H9 (cell line): ENCODE measurements around the gene RYR1. TPM values are rescaled to one million over a fixed set of nuclear protein-coding genes. Genes with fewer than 3 reads are reported as not detected.

Source experiments
- DNase-seq: peaks from one replicate; pipeline ENCODE4 v3.0.0-alpha.2; 2017
- H2AFZ ChIP-seq: one replicate; pipeline ENCODE4 v1.6.1; 2013; ENCODE audit warnings: mild to moderate bottlenecking, low read length, control low read depth, moderate library complexity
- H2AK5ac ChIP-seq: 2 replicates; pipeline ENCODE4 v1.6.1; 2013; ENCODE audit warnings: low read length, control low read depth, mixed read lengths; ENCODE audit not compliant: insufficient read length
- H2BK120ac ChIP-seq: one replicate; pipeline ENCODE4 v1.6.1; 2013; ENCODE audit warnings: low read depth, mild to moderate bottlenecking, low read length, control low read depth, inconsistent platforms; ENCODE audit not compliant: poor library complexity, severe bottlenecking
- H2BK12ac ChIP-seq: 2 replicates; pipeline ENCODE4 v1.6.1; 2013; ENCODE audit warnings: low read length, control low read depth, mixed read lengths, low read depth; ENCODE audit not compliant: insufficient read length
- H2BK15ac ChIP-seq: 2 replicates; pipeline ENCODE4 v1.6.1; 2013; ENCODE audit warnings: low read depth, low read length, control low read depth
- H2BK20ac ChIP-seq: one replicate; pipeline ENCODE4 v1.6.1; 2013; ENCODE audit warnings: low read depth, mild to moderate bottlenecking, low read length, control low read depth, inconsistent platforms; ENCODE audit not compliant: poor library complexity, severe bottlenecking
- H2BK5ac ChIP-seq: 2 replicates; pipeline ENCODE4 v1.6.1; 2013; ENCODE audit warnings: low read length, control low read depth, mixed read lengths; ENCODE audit not compliant: insufficient read length
- H3K14ac ChIP-seq: 2 replicates; pipeline ENCODE4 v1.6.1; 2013; ENCODE audit warnings: low read length, control low read depth; ENCODE audit not compliant: insufficient read depth
- H3K18ac ChIP-seq: 2 replicates; pipeline ENCODE4 v1.6.1; 2013; ENCODE audit warnings: low read depth, mild to moderate bottlenecking, mixed read lengths, low read length, control low read depth; ENCODE audit not compliant: insufficient read length
- H3K23ac ChIP-seq: 2 replicates; pipeline ENCODE4 v1.6.1; 2013; ENCODE audit warnings: low read length, control low read depth, mixed read lengths, low read depth; ENCODE audit not compliant: insufficient read length
- H3K23me2 ChIP-seq: 2 replicates; pipeline ENCODE4 v1.6.1; 2013; ENCODE audit warnings: low read depth, mild to moderate bottlenecking, mixed read lengths, low read length, control low read depth; ENCODE audit not compliant: insufficient read length, poor library complexity, severe bottlenecking
- H3K27ac ChIP-seq: 2 replicates; pipeline ENCODE4 v1.5.1; 2013; ENCODE audit warnings: low read length, control low read depth, mixed read lengths, low read depth; ENCODE audit not compliant: insufficient read length
- H3K27me3 ChIP-seq: 2 replicates; pipeline ENCODE4 v1.6.1; 2013; ENCODE audit warnings: low read length, control low read depth, inconsistent platforms; ENCODE audit not compliant: insufficient read depth
- H3K4ac ChIP-seq: 2 replicates; pipeline ENCODE4 v1.6.1; 2013; ENCODE audit warnings: low read depth, mild to moderate bottlenecking, control low read depth, inconsistent platforms, low read length, moderate library complexity
- H3K4me1 ChIP-seq: 2 replicates; pipeline ENCODE4 v1.6.1; 2013; ENCODE audit warnings: low read length, control low read depth, inconsistent platforms; ENCODE audit not compliant: insufficient read depth
- H3K4me2 ChIP-seq: 2 replicates; pipeline ENCODE4 v1.6.1; 2013; ENCODE audit warnings: low read length, control low read depth, mixed read lengths; ENCODE audit not compliant: insufficient read length, insufficient read depth
- H3K56ac ChIP-seq: 2 replicates; pipeline ENCODE4 v1.6.1; 2013; ENCODE audit warnings: low read depth, mild to moderate bottlenecking, mixed read lengths, low read length, control low read depth; ENCODE audit not compliant: insufficient read length
- H3K79me1 ChIP-seq: 2 replicates; pipeline ENCODE4 v1.6.1; 2013; ENCODE audit warnings: low read depth, mild to moderate bottlenecking, moderate library complexity, low read length, control low read depth, inconsistent platforms; ENCODE audit not compliant: insufficient read depth, poor library complexity, severe bottlenecking
- H3K79me2 ChIP-seq: 2 replicates; pipeline ENCODE4 v1.6.1; 2013; ENCODE audit warnings: low read length, control low read depth, inconsistent platforms; ENCODE audit not compliant: insufficient read depth
- H3K9ac ChIP-seq: 2 replicates; pipeline ENCODE4 v1.6.1; 2013; ENCODE audit warnings: low read length, control low read depth, mixed read lengths; ENCODE audit not compliant: insufficient read length; ENCODE audit errors: extremely low read depth
- H3K9me3 ChIP-seq: one replicate; pipeline ENCODE4 v1.6.1; 2013; ENCODE audit warnings: low read depth, low read length, inconsistent platforms; ENCODE audit not compliant: control insufficient read depth
- H3T11ph ChIP-seq: one replicate; pipeline ENCODE4 v1.6.1; 2013; ENCODE audit warnings: mild to moderate bottlenecking, low read length, control low read depth, inconsistent platforms
- H4K20me1 ChIP-seq: one replicate; pipeline ENCODE4 v1.6.1; 2013; ENCODE audit not compliant: control insufficient read depth, insufficient read length, insufficient read depth
- H4K5ac ChIP-seq: 2 replicates; pipeline ENCODE4 v1.6.1; 2013; ENCODE audit warnings: low read depth, mild to moderate bottlenecking, mixed read lengths, low read length, control low read depth; ENCODE audit not compliant: insufficient read length
- H4K8ac ChIP-seq: replicated peaks from 2 replicates; pipeline ENCODE4 v1.6.1; 2013; ENCODE audit warnings: low read length, control low read depth, mixed read lengths, low read depth; ENCODE audit not compliant: insufficient read length
- H4K91ac ChIP-seq: 2 replicates; pipeline ENCODE4 v1.6.1; 2013; ENCODE audit warnings: low read depth, mild to moderate bottlenecking, moderate library complexity, mixed read lengths, low read length, control low read depth; ENCODE audit not compliant: insufficient read length
- H3K27ac Mint-ChIP-seq, 3 experiments: 2 replicates in 2 of 3; 3 replicates in 1 of 3; pipeline ENCODE4 v1.8.0; 2020 to 2021; ENCODE audit warnings: mixed read lengths in 3 of 3, mild to moderate bottlenecking in 1 of 3, moderate library complexity in 1 of 3
- H3K27me3 Mint-ChIP-seq: 2 replicates; pipeline ENCODE4 v1.8.0; 2021; ENCODE audit warnings: low read depth, mild to moderate bottlenecking, moderate library complexity, mixed read lengths
- H3K36me3 Mint-ChIP-seq, 3 experiments: 2 replicates in 2 of 3; 3 replicates in 1 of 3; pipeline ENCODE4 v1.8.0; 2020 to 2021; ENCODE audit warnings: low read depth in 3 of 3, mixed read lengths in 3 of 3; ENCODE audit not compliant: insufficient read depth in 1 of 3
- H3K4me1 Mint-ChIP-seq, 2 experiments: 2 replicates each; pipeline ENCODE4 v1.8.0; 2020; ENCODE audit warnings: mixed read lengths in 2 of 2
- H3K4me3 Mint-ChIP-seq, 2 experiments: 2 replicates in 1 of 2; 3 replicates in 1 of 2; pipeline ENCODE4 v1.8.0; 2020 to 2021; ENCODE audit warnings: mild to moderate bottlenecking in 2 of 2, mixed read lengths in 2 of 2, moderate library complexity in 1 of 2
- H3K9me3 Mint-ChIP-seq, 2 experiments: 2 replicates in 1 of 2; 3 replicates in 1 of 2; pipeline ENCODE4 v1.8.0; 2020; ENCODE audit warnings: mild to moderate bottlenecking in 2 of 2, mixed read lengths in 2 of 2, moderate library complexity in 1 of 2
- CTCF ChIP-seq: fragments of 200-600 bp; sonication (generic); conservative IDR thresholded peaks from 3 replicates; pipeline ENCODE4 v1.8.0; 2021; ENCODE audit warnings: antibody characterized with exemption, mild to moderate bottlenecking
- WGBS: extraction: QIAGEN DNeasy Blood & Tissue Kit; methylation state at CpG from one replicate; pipeline ENCODE4 v1.1.7; 2013; ENCODE audit warnings: missing lambda C conversion rate, low lambda C conversion rate, mixed read lengths; ENCODE audit not compliant: insufficient read length; ENCODE audit errors: extremely low coverage; 5-methylcytosine and 5-hydroxymethylcytosine counted together
- total RNA-seq: library from RNA; stranded (reverse); gene quantifications from 2 replicates; pipeline ENCODE4 v1.2.1, GENCODE V29; 2021

RYR1 gene
- total RNA-seq, 1 experiment from 2014 or later: 8.9 TPM

DNA sequence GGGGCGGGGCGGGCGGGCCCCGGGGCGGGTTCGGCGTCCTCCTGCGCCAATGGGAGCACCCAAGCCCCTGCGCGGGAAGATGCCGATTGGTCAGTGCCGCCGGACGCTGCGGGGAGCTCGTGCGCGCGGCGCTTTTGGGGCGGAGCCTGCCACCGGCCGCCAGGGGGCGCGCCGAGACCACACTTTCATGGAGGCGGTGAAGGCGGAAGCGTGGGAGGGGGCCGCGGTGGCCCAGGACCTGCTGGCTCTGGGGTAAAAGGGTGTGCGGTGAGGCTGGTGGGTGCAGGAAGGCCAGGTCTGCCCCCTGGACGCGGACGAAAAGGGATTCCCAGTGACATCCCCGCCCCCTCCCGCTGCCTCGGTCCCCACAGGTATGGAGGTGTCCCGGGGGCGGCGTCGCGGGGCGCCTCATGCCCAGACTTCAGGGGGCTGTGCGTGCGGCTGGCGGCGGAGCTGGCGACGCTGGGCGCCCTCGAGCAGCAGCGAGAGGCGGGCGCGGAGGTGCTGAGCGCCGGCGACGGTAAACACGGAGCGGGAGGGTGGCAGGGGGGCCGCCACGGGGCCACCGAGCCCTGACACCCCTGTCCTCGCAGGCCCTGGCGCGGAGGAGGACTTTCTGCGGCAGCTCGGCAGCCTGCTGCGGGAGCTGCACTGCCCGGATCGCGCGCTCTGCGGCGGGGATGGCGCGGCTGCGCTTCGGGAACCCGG, 30.4 kb upstream of the RYR1 start, which contains the start of gene FAM98C:
Gene FAM98C (plus strand): TSS at position 127 of the 708 bp plus-strand sequence. CDS start 61 bp downstream, at position 188.
- Histone ChIP-seq H2BK120ac (no peak within 1 kb of the TSS), H3K79me1 (no peaks in the 10 kb centered on the region), H4K20me1 (no peaks in the 10 kb centered on the region), H2BK15ac (no peak within 1 kb of the TSS), H3K9ac (no peak within 1 kb of the TSS), H3K27me3 (peaks cover 3% of the 10 kb centered on the region; the same call in 1 of the 2 replicates), H2BK5ac (no peak within 1 kb of the TSS), H4K5ac (no peak within 1 kb of the TSS), H2AK5ac (no peak within 1 kb of the TSS), H3K79me2 (no peaks in the 10 kb centered on the region), H3T11ph (no peak within 1 kb of the TSS), H3K4ac (no peak within 1 kb of the TSS), H3K4me2 (peak within 1 kb of the TSS; percentile 14), H3K23ac (no peak within 1 kb of the TSS), H4K91ac (no peak within 1 kb of the TSS), H4K8ac (no peak within 1 kb of the TSS), H3K9me3 (no peaks in the 10 kb centered on the region), H3K56ac (no peak within 1 kb of the TSS), H3K23me2 (peaks cover 5% of the 10 kb centered on the region), H2BK20ac (no peak within 1 kb of the TSS), H2AFZ (no peak within 1 kb of the TSS), H2BK12ac (no peak within 1 kb of the TSS), H3K14ac (no peak within 1 kb of the TSS), H3K27ac (no peak within 1 kb of the TSS), H3K4me1 (no peaks in the 10 kb centered on the region), H3K18ac (no peak within 1 kb of the TSS)
- H3K27ac Mint-ChIP-seq: no peak within 1 kb of the TSS; a peak in 1 of 7 replicates
- no CpG with 5 or more reads among the region's 82 CpGs for WGBS
- peaks cover 2 to 6% of the 10 kb centered on the region in 2 experiments; a peak in 2 of 4 replicates for H3K4me1 Mint-ChIP-seq
- peaks cover 0 to 17% (median 12%) of the 10 kb centered on the region in 3 experiments; a peak in 4 of 7 replicates for H3K36me3 Mint-ChIP-seq
- no peaks in the 10 kb centered on the region for H3K9me3 Mint-ChIP-seq
- peak within 1 kb of the TSS; percentile 76 to 84 for H3K4me3 Mint-ChIP-seq
- peaks cover 45% of the 10 kb centered on the region for H3K27me3 Mint-ChIP-seq
- peak; percentile 100 for TF ChIP-seq CTCF
- peak; percentile 99 for DNase-seq
